Measurements from ENCODE around the gene DENND5A.
"Not testable (repeated sequence)": the region's sequence is repeated elsewhere in the genome, so short reads cannot be mapped to it uniquely, and the experiment has no call there.

Gene DENND5A

DNA sequence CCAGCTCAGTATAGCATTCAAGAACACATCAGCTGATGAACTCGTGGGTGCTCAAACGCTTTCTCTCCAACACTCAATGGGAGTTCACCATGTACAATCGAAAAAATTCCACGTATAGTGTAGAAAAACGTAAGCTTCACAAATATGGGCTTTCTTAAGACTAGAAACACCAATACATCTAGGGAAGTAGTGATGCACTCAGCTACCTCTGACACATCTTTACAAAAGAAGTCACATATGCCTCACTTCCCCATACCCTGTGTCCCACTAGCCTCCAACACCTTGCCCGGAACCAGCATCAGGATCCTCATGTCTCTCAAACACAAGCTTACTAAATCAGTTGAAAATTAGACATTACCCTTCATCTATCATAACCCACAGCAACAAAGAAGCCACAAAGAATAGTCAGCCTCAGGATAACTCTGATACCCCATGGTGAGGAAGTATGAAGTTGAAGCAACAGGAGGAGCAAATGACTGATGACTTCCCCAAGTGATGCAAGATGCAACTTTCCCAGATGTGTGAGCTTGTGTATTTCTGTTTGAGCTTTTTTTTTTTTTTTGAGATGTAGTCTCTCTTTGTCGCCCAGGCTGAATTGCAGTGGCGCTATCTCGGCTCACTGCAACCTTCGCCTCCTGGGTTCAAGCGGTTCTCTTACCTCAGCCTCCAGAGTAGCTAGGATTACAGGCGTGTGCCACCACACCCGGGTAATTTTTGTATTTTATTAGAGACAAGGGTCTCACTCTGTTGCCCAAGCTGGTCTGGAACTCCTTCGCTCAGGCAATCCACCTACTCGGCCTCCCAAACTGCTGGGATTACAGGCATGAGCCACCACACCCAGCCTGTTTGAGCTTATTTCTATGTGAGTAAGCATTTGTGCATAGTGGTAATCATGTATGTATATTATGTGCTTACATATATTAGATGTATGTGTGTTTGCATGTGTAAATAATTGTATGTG, 8.5 kb upstream of the DENND5A start:
- peaks cover 7% of the 10 kb centered on the region for H3K4me1 Mint-ChIP-seq (ENCODE audit: low read depth)
- no peak overlapping the region for H3K27ac Mint-ChIP-seq
- no peaks in the 10 kb centered on the region for H3K9me3 Mint-ChIP-seq
- peaks cover 2% of the 10 kb centered on the region for H3K27me3 Mint-ChIP-seq
- no peak overlapping the region for H3K4me3 Mint-ChIP-seq
- H3K36me3 Mint-ChIP-seq (ENCODE audit: low read depth): no peaks in the 10 kb centered on the region

- Mint-ChIP-seq H3K4me1 (ENCODE audit: low read depth) (peaks cover 16% of the 10 kb centered on the region), H3K36me3 (ENCODE audit: low read depth) (no peaks in the 10 kb centered on the region), H3K4me3 (no peak overlapping the region), H3K27me3 (peaks cover 11% of the 10 kb centered on the region), H3K9me3 (no peaks in the 10 kb centered on the region), H3K27ac (no peak overlapping the region)
Observed at GRCh38 chr11:9269492-9270013, 4.4 kb upstream of the DENND5A start.

DNA sequence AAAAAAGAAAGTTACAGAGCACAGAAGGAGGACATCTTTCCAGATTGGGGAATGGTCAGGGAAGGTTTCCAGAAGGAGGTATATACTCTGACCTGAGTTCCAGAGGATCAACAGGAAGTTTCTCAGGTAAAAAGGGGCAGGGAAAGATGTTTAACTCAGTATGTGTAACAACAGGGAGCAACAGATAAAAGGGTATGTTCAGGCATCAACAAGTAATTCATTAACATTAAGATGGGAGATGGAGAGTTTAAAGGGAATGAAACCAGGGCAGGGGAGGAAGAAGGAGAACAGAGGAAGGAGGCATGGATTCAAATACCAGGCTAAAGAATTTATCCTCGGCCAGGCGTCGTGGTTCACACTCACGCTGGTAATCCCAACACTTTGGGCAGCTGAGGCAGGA, 2.5 kb upstream of the DENND5A start:
- Mint-ChIP-seq H3K4me1 (ENCODE audit: low read depth) (peaks cover 22% of the 10 kb centered on the region), H3K27me3 (peaks cover 11% of the 10 kb centered on the region), H3K4me3 (no peak overlapping the region), H3K36me3 (ENCODE audit: low read depth) (no peaks in the 10 kb centered on the region), H3K9me3 (no peaks in the 10 kb centered on the region), H3K27ac (no peak overlapping the region)

- Mint-ChIP-seq H3K4me1 (ENCODE audit: low read depth) (peaks cover 29% of the 10 kb centered on the region), H3K27me3 (peaks cover 11% of the 10 kb centered on the region)
Observed at GRCh38 chr11:9266926-9267325, 1.8 kb upstream of the DENND5A start.

GRCh38 chr11:9266132-9266736, 1.1 kb upstream of the DENND5A start:
- Mint-ChIP-seq H3K36me3 (ENCODE audit: low read depth) (no peaks in the 10 kb centered on the region), H3K9me3 (no peaks in the 10 kb centered on the region), H3K27me3 (peaks cover 11% of the 10 kb centered on the region), H3K27ac (peak overlapping the region; percentile 63), H3K4me3 (peak overlapping the region; percentile 77), H3K4me1 (ENCODE audit: low read depth) (peaks cover 36% of the 10 kb centered on the region)

More at GRCh38 chr11:9266926-9267325, 1.8 kb upstream of the DENND5A start:
- H3K27ac Mint-ChIP-seq: no peak overlapping the region
- H3K9me3 Mint-ChIP-seq: no peaks in the 10 kb centered on the region
- no peak overlapping the region for H3K4me3 Mint-ChIP-seq
- H3K36me3 Mint-ChIP-seq (ENCODE audit: low read depth): no peaks in the 10 kb centered on the region

DNA sequence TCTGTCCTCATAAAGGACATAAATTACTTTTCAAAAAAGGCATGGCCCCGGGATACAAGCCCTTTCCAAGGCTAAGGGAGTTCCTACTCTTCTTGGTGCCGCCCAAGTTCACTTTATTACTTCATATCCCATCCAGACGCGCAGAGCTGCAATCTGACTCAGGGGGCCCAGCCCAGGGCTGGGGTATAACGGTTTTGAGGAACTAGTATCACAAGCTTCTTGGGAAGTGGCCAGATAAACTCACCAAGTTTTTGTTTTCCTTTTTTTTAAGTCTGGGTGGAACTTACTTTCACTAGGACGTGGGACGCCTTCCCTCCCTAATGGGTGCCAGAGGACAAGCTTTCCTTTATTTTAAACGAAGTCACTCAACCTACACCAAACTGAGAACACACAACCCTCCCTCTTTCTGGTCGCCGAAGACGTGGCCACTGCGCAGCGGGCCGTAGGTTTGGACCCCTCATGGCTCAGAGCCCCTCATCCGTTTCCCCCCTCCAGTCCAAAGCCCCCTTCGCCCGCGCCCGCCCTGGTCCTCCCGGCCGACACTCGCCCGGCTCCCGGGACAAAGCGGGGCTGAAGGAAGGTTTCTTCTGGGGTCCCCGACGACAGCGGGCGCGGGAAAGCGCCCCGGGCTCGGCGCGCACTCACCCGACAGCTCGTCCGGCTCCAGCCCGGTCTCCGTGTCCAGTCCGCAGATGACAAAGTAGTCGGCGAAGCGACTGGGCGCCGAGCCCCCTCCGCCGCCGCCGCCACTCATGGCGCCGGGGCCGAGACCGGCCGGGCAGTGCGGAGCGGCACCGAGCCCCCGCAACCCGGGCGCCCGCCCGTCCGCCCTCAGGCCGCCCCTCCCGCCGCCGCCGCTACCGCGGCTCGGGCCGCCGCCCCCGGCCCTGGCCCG, 587 bp downstream of the DENND5A start:
- Mint-ChIP-seq H3K4me3 (peak overlapping the region; percentile 95), H3K9me3 (no peaks in the 10 kb centered on the region), H3K36me3 (ENCODE audit: low read depth) (no peaks in the 10 kb centered on the region), H3K4me1 (ENCODE audit: low read depth) (peaks cover 51% of the 10 kb centered on the region), H3K27ac (peak overlapping the region; percentile 98), H3K27me3 (peaks cover 11% of the 10 kb centered on the region)

DNA sequence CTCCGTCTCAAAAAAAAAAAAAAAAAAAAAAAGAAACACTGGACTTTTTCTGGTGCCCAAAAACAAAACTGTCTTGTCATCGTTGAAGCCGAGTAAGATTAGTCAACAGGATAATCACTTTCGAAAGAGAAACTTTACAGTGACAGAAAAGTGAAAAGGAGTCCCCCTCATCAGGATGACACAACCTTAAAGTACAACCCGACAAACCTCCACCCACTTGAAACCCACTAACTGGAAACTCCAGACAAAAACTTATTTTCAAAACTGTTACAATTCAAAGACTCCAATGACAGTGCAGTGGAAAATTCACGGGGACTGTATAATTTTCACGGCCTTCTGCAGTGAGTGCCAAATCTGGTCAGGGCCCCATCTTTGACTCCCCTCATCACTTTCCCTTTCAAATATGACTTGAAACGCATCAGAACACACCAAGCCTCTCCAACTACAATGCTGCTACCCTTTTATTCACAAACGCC, 1.3 kb downstream of the DENND5A start:
- peak overlapping the region; percentile 98 for H3K27ac Mint-ChIP-seq
- H3K9me3 Mint-ChIP-seq: no peaks in the 10 kb centered on the region
- peaks cover 51% of the 10 kb centered on the region for H3K4me1 Mint-ChIP-seq (ENCODE audit: low read depth)
- no peaks in the 10 kb centered on the region for H3K36me3 Mint-ChIP-seq (ENCODE audit: low read depth)
- H3K27me3 Mint-ChIP-seq: peaks cover 9% of the 10 kb centered on the region
- H3K4me3 Mint-ChIP-seq: peak overlapping the region; percentile 95

DNA sequence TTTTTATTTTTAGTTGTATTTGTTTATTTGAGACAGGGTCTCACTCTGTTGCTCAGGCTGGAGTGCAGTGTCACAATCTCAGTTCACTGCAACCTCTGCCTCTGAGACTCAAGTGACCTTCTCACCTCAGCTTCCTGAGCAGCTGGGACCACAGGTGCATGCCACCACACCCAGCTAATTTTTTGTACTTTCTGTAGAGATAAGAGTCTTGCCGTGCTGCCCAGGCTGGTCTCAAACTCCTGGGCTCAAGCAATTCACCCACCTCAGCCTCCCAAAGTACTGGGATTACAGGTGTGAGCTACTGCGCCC, 4.4 kb downstream of the DENND5A start:
- peaks cover 60% of the 10 kb centered on the region for H3K4me1 Mint-ChIP-seq (ENCODE audit: low read depth)
- not testable (repeated sequence) for H3K27ac Mint-ChIP-seq; H3K27me3 Mint-ChIP-seq; H3K4me3 Mint-ChIP-seq; H3K9me3 Mint-ChIP-seq; H3K36me3 Mint-ChIP-seq (ENCODE audit: low read depth)

- Mint-ChIP-seq H3K4me3 (no peak overlapping the region), H3K9me3 (no peaks in the 10 kb centered on the region), H3K36me3 (ENCODE audit: low read depth) (peaks cover 7% of the 10 kb centered on the region), H3K27me3 (no peaks in the 10 kb centered on the region), H3K27ac (no peak overlapping the region), H3K4me1 (ENCODE audit: low read depth) (peaks cover 55% of the 10 kb centered on the region)
Observed at GRCh38 chr11:9259981-9260837, 4.9 kb downstream of the DENND5A start.

GRCh38 chr11:9258279-9258678, 6.9 kb downstream of the DENND5A start:
- Mint-ChIP-seq H3K4me1 (ENCODE audit: low read depth) (peaks cover 53% of the 10 kb centered on the region), H3K36me3 (ENCODE audit: low read depth) (peaks cover 16% of the 10 kb centered on the region)
- not testable (repeated sequence) for H3K4me3 Mint-ChIP-seq, H3K27me3 Mint-ChIP-seq, H3K27ac Mint-ChIP-seq, H3K9me3 Mint-ChIP-seq

GRCh38 chr11:9254416-9254815, 10.7 kb downstream of the DENND5A start:
- H3K27ac Mint-ChIP-seq: no peak overlapping the region
- H3K36me3 Mint-ChIP-seq (ENCODE audit: low read depth): peaks cover 21% of the 10 kb centered on the region
- no peaks in the 10 kb centered on the region for H3K27me3 Mint-ChIP-seq
- peaks cover 55% of the 10 kb centered on the region for H3K4me1 Mint-ChIP-seq (ENCODE audit: low read depth)
- H3K4me3 Mint-ChIP-seq: no peak overlapping the region
- no peaks in the 10 kb centered on the region for H3K9me3 Mint-ChIP-seq

DNA sequence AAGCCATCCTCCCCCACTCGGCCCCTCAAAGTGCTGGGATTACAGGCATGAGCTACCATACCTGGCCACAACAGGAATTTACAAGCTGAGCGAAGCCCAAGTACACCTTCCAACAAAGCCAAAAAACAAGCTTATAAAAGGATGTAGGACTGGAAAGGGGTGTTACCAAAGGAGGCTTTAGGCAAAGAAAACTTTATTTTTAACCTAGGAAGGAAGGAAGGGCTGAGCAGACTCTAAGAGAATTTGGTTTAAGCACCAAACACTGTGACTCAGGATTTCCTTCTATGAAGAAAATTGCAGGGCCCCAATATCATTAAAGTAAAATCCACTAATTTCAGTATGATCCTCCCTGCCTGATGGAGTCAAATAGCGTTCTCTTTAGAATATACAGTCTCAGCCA, 12.1 kb downstream of the DENND5A start:
- Mint-ChIP-seq H3K9me3 (no peaks in the 10 kb centered on the region), H3K36me3 (ENCODE audit: low read depth) (peaks cover 15% of the 10 kb centered on the region), H3K27ac (no peak overlapping the region), H3K4me3 (no peak overlapping the region), H3K4me1 (ENCODE audit: low read depth) (peaks cover 61% of the 10 kb centered on the region), H3K27me3 (no peaks in the 10 kb centered on the region)

GRCh38 chr11:9251311-9251710, 13.8 kb downstream of the DENND5A start:
- Mint-ChIP-seq H3K27me3 (no peaks in the 10 kb centered on the region), H3K36me3 (ENCODE audit: low read depth) (peaks cover 15% of the 10 kb centered on the region), H3K4me3 (peak overlapping the region; percentile 15), H3K4me1 (ENCODE audit: low read depth) (peaks cover 72% of the 10 kb centered on the region), H3K27ac (no peak overlapping the region), H3K9me3 (no peaks in the 10 kb centered on the region)

GRCh38 chr11:9250139-9250582, 15.0 kb downstream of the DENND5A start:
- Mint-ChIP-seq H3K9me3 (no peaks in the 10 kb centered on the region), H3K27me3 (no peaks in the 10 kb centered on the region), H3K4me3 (peak overlapping the region; percentile 27), H3K36me3 (ENCODE audit: low read depth) (peaks cover 13% of the 10 kb centered on the region), H3K27ac (peak overlapping the region; percentile 32), H3K4me1 (ENCODE audit: low read depth) (peaks cover 77% of the 10 kb centered on the region)
